ENCODE data around the gene GSTM4.

- no peak for TF ChIP-seq POLR2A (IDR thresholded peaks at IDR 0.05)
- TF ChIP-seq, protein P1, sequence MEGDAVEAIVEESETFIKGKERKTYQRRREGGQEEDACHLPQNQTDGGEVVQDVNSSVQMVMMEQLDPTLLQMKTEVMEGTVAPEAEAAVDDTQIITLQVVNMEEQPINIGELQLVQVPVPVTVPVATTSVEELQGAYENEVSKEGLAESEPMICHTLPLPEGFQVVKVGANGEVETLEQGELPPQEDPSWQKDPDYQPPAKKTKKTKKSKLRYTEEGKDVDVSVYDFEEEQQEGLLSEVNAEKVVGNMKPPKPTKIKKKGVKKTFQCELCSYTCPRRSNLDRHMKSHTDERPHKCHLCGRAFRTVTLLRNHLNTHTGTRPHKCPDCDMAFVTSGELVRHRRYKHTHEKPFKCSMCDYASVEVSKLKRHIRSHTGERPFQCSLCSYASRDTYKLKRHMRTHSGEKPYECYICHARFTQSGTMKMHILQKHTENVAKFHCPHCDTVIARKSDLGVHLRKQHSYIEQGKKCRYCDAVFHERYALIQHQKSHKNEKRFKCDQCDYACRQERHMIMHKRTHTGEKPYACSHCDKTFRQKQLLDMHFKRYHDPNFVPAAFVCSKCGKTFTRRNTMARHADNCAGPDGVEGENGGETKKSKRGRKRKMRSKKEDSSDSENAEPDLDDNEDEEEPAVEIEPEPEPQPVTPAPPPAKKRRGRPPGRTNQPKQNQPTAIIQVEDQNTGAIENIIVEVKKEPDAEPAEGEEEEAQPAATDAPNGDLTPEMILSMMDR (IDR thresholded peaks at IDR 0.05): no peak
These were observed 13.5 kb downstream of the GSTM4 start for GRCh38 chr1:109669246-109669948.
